ENCODE measurements around the gene NOS1AP.
"Not testable (repeated sequence)": the region's sequence is repeated elsewhere in the genome, so short reads cannot be mapped to it uniquely, and the experiment has no call there.

NOS1AP gene

DNA sequence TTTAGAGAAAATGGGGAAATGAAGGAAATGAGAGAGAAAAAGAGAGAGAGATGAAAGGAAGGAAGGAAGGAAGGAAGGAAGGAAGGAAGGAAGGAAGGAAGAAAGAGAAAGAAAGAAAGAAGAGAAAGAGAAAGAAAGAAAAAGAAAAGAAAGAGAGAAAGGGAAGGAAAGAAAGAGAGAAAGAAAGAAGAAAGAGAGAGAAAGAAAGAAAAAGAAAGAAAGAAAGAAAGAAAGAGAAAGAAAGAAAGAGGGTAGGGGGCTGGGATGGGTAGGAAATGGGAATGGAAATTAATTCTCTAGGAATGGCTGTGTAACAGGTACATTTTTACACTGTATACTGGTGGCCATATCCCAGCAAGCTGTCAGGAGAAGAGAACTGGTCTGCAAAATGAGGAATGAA, 346.7 kb downstream of the NOS1AP start:
- no peak for DNase-seq (ENCODE audit: low read depth)

DNA sequence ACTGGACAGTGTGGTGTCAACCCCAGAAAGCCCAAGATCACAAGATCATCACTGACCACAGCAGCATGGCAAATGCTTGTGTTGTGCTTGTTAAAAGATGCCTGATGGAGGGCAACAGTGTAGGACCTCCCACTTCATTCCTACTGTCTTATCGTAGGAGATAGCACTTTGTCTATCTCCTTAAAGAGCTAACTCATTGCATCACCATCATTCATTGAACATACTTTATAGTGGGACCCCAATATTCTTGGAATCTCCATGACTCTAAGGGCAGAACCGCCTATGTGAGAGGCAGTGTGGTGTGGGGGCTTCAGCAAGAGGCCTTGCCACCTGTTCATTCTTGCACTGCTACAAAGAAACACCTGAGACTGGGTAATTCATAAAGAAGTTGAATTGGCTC, 347.4 kb downstream of the NOS1AP start:
- DNase-seq (ENCODE audit: low read depth) = no peak

GRCh38 chr1:162417650-162418049, 348.2 kb downstream of the NOS1AP start:
- DNase-seq (ENCODE audit: low read depth) = no peak

DNA sequence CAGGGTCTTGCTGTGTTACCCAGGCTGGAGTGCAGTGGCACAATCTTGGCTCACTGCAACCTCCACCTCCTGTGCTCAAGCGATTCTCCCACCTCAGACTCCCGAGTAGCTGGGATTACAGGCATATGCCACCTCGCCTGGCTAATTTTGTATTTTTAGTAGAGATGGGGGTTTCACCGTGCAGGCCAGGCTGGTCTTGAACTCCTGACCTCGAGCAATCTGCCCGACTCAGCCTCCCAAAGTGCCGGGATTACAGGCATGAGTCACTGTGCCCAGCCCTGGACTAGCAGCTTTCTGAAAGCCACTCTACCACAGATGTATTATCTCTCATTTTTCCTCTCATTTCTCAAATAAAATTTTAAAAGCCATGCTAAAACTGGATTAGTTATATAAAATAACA, 349.1 kb downstream of the NOS1AP start:
- DNase-seq (ENCODE audit: low read depth) = not testable (repeated sequence)

DNA sequence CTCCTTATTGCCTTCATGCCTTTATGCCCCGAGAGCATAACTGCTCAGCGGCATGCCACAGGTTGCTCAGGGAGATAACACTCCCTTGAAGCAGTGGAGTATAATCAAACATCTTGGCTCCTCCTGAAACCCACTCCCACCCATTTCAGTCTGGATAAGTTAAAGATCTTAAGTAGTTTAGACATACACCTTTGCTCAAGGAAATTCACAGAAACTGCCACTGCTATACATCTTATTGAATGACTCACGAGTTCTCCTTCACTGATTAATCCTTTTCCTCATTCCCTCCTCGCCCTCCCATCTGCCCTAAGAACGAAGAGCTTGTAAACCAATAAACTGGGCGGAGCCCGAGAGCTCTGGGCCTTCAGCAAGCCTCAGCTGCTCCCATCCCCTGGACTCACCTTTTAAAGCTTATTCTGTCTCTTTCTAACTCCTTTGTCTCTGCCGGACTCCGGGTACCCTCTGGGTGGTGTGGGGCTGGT, 350.0 kb downstream of the NOS1AP start:
- DNase-seq (ENCODE audit: low read depth) = not testable (repeated sequence)
